Liver (tissue), 9 donors: ENCODE measurements around the gene EBF3. TPM values are rescaled to one million over a fixed set of nuclear protein-coding genes. Genes with fewer than 3 reads are reported as not detected.

ENCODE experiments used
- DNase-seq: peaks from one replicate; pipeline ENCODE4 v3.0.0-alpha.2; 2017; ENCODE audit warnings: low spot score
- H3K27ac ChIP-seq, 2 donors: one replicate each; pipeline ENCODE4 v1.7.0; 2013; ENCODE audit warnings: inconsistent platforms in 2 of 2, low read length in 2 of 2, control low read depth in 1 of 2, low read depth in 1 of 2, mild to moderate bottlenecking in 1 of 2
- H3K27me3 ChIP-seq, 4 donors: one replicate each; pipeline versions ENCODE4 v1.6.1 to v1.7.0; 2013; ENCODE audit warnings: low read length in 3 of 4, inconsistent platforms in 1 of 4, mild to moderate bottlenecking in 1 of 4, moderate library complexity in 1 of 4; ENCODE audit not compliant: control insufficient read depth in 4 of 4, insufficient read depth in 4 of 4
- H3K36me3 ChIP-seq, 4 donors: one replicate each; pipeline versions ENCODE4 v1.6.1 to v1.7.0; 2013; ENCODE audit warnings: low read length in 3 of 4, mild to moderate bottlenecking in 3 of 4, low read depth in 1 of 4, moderate library complexity in 1 of 4; ENCODE audit not compliant: control insufficient read depth in 4 of 4, insufficient read depth in 3 of 4
- H3K4me1 ChIP-seq, 4 donors: one replicate each; pipeline versions ENCODE4 v1.6.1 to v1.7.0; 2013; ENCODE audit warnings: low read length in 3 of 4, mild to moderate bottlenecking in 3 of 4, moderate library complexity in 1 of 4; ENCODE audit not compliant: control insufficient read depth in 4 of 4, insufficient read depth in 4 of 4
- H3K4me3 ChIP-seq, 3 donors: one replicate each; pipeline versions ENCODE4 v1.6.1 to v1.7.0; 2013; ENCODE audit warnings: low read length in 3 of 3, control low read depth in 1 of 3, low read depth in 1 of 3, mild to moderate bottlenecking in 1 of 3
- H3K9ac ChIP-seq, 2 donors: one replicate each; pipeline ENCODE4 v1.7.0; 2013; ENCODE audit warnings: low read length in 2 of 2, mild to moderate bottlenecking in 2 of 2, moderate library complexity in 2 of 2, control low read depth in 1 of 2, low read depth in 1 of 2
- H3K9me3 ChIP-seq, 4 donors: one replicate each; pipeline versions ENCODE4 v1.6.1 to v1.7.0; 2013; ENCODE audit warnings: low read length in 3 of 4; ENCODE audit not compliant: control insufficient read depth in 4 of 4
- EGR1 ChIP-seq, 2 donors: IDR thresholded peaks; 2 replicates each; pipeline ENCODE4 v1.6.1; 2016 to 2018; ENCODE audit warnings: antibody characterized with exemption in 2 of 2, low read depth in 2 of 2
- HNF4A ChIP-seq, 2 donors: conservative IDR thresholded peaks; 2 replicates each; pipeline ENCODE4 v1.6.1; 2016; ENCODE audit warnings: antibody characterized with exemption in 2 of 2, mild to moderate bottlenecking in 2 of 2
- HNF4G ChIP-seq: IDR thresholded peaks from 2 replicates; pipeline ENCODE4 v1.6.1; 2016; ENCODE audit warnings: antibody characterized with exemption
- RXRA ChIP-seq, 2 donors: IDR thresholded peaks; 2 replicates each; pipeline ENCODE4 v1.6.1; 2017 to 2018; ENCODE audit warnings: antibody characterized with exemption in 2 of 2, mild to moderate bottlenecking in 1 of 2
- SP1 ChIP-seq: IDR thresholded peaks from 2 replicates; pipeline ENCODE4 v1.6.1; 2018; ENCODE audit warnings: antibody characterized with exemption, mild to moderate bottlenecking
- TAF1 ChIP-seq: conservative IDR thresholded peaks from 2 replicates; pipeline ENCODE4 v1.6.1; 2016; ENCODE audit warnings: antibody characterized with exemption, mild to moderate bottlenecking
- YY1 ChIP-seq: IDR thresholded peaks from 2 replicates; pipeline ENCODE4 v1.6.1; 2016; ENCODE audit warnings: antibody characterized with exemption, mild to moderate bottlenecking
- WGBS: extraction: QIAGEN DNeasy Blood & Tissue Kit; methylation state at CpG from one replicate; pipeline ENCODE4 v1.1.7; 2013; 5-methylcytosine and 5-hydroxymethylcytosine counted together
- polyA plus RNA-seq, 2 donors: library from polyadenylated mRNA; stranded (reverse) in 1 of 2; unstranded in 1 of 2; fragments of 200-250 nt in 1 of 2; fragments of >200 nt in 1 of 2; fragmentation: Nextera tagmentation in 1 of 2; extraction: Ambion mirVana in 1 of 2; gene quantifications; one replicate each; pipeline versions ENCODE4 v1.2.1 to v1.2.3, GENCODE V29; 2013 to 2015
- total RNA-seq, 2 donors: library from RNA; depleted of rRNA; stranded (reverse); fragments of >200 nt; gene quantifications; one replicate each; pipeline ENCODE4 v1.2.3, GENCODE V29; 2014
- TF ChIP-seq, protein P1 (sequence below): IDR thresholded peaks from 2 replicates; pipeline ENCODE4 v1.6.1; 2016; ENCODE audit warnings: antibody characterized with exemption, mild to moderate bottlenecking
- TF ChIP-seq, protein P2 (sequence below): fragments of 150-350 bp; IDR thresholded peaks from 2 replicates; pipeline ENCODE4 v1.5.1; 2017; ENCODE audit warnings: improper control_type of control experiment, low read depth, low read length; ENCODE audit not compliant: missing input control
- TF ChIP-seq, protein P3 (sequence below): IDR thresholded peaks from 2 replicates; pipeline ENCODE4 v1.6.1; 2016; ENCODE audit warnings: antibody characterized with exemption
- TF ChIP-seq, protein P4 (sequence below): IDR thresholded peaks from 2 replicates; pipeline ENCODE4 v1.6.1; 2016; ENCODE audit warnings: antibody characterized with exemption
- donor health status: healthy.
- donor health status: healthy.
- donor health status: healthy.
- donor health status: healthy.
- donor health status: healthy.

The EBF3 gene
- total and polyA plus RNA-seq, 4 donors, result 0.02 to 0.08 TPM; not detected in 2

DNA sequence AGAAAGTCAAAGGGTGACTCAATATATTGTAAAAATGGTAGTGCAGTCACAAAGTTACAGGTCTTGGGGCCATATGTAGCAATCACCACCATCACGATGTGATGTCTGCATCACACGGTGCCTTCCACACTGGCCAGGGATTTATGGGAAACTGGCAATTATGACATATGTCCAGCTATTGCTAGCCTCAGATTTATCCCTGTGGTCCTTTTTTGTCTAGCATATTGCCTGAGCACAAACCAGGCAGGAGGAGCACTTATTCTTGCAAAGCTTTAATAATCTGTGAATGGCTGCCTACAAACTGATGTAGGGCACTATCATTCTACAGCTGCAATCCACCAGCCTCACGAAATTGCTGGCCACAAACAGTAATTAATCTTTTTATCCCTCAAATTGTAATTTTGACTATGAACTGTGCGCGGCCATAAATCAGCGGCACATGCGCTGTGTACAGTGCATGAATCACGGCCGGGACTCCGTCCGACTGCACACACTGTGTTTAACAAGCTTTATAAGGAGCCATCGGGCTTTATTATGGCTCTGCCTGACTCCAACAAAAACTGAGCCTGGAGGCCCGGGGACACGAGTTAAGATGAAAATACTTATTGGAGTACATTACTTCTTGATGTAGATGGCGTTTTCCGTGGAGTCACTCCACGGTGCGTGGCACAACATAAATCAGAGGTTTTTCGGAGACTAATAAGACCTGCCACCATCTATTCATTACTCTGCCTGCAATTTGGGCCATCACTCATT is 115.2 kb downstream of the EBF3 start:
- no peak overlapping the region for H3K4me3 ChIP-seq

More for the DNA sequence above, 115.2 kb downstream of the EBF3 start:
- Histone ChIP-seq H3K9ac (no peak overlapping the region), H3K27ac (no peak overlapping the region), H3K4me1 (peaks cover 0 to 8% (median 7%) of the 10 kb centered on the region in 4 donors), H3K36me3 (no peaks in the 10 kb centered on the region), H3K9me3 (no peaks in the 10 kb centered on the region), H3K27me3 (no peaks in the 10 kb centered on the region)
- no peak for DNase-seq
- 93% methylated on average over 19 of the region's 19 CpGs for WGBS
- TF ChIP-seq, protein P1, sequence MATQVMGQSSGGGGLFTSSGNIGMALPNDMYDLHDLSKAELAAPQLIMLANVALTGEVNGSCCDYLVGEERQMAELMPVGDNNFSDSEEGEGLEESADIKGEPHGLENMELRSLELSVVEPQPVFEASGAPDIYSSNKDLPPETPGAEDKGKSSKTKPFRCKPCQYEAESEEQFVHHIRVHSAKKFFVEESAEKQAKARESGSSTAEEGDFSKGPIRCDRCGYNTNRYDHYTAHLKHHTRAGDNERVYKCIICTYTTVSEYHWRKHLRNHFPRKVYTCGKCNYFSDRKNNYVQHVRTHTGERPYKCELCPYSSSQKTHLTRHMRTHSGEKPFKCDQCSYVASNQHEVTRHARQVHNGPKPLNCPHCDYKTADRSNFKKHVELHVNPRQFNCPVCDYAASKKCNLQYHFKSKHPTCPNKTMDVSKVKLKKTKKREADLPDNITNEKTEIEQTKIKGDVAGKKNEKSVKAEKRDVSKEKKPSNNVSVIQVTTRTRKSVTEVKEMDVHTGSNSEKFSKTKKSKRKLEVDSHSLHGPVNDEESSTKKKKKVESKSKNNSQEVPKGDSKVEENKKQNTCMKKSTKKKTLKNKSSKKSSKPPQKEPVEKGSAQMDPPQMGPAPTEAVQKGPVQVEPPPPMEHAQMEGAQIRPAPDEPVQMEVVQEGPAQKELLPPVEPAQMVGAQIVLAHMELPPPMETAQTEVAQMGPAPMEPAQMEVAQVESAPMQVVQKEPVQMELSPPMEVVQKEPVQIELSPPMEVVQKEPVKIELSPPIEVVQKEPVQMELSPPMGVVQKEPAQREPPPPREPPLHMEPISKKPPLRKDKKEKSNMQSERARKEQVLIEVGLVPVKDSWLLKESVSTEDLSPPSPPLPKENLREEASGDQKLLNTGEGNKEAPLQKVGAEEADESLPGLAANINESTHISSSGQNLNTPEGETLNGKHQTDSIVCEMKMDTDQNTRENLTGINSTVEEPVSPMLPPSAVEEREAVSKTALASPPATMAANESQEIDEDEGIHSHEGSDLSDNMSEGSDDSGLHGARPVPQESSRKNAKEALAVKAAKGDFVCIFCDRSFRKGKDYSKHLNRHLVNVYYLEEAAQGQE, result no peak
- TF ChIP-seq RXRA (IDR thresholded peaks at IDR 0.05) (no peak), EGR1 (IDR thresholded peaks at IDR 0.05; ENCODE audit: low read depth in 2 of 2) (no peak), TAF1 (no peak), HNF4A (conservative IDR thresholded peaks at IDR 0.05) (no peak), HNF4G (no peak), YY1 (no peak), SP1 (no peak)
- TF ChIP-seq, protein P2, sequence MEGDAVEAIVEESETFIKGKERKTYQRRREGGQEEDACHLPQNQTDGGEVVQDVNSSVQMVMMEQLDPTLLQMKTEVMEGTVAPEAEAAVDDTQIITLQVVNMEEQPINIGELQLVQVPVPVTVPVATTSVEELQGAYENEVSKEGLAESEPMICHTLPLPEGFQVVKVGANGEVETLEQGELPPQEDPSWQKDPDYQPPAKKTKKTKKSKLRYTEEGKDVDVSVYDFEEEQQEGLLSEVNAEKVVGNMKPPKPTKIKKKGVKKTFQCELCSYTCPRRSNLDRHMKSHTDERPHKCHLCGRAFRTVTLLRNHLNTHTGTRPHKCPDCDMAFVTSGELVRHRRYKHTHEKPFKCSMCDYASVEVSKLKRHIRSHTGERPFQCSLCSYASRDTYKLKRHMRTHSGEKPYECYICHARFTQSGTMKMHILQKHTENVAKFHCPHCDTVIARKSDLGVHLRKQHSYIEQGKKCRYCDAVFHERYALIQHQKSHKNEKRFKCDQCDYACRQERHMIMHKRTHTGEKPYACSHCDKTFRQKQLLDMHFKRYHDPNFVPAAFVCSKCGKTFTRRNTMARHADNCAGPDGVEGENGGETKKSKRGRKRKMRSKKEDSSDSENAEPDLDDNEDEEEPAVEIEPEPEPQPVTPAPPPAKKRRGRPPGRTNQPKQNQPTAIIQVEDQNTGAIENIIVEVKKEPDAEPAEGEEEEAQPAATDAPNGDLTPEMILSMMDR, result no peak
- TF ChIP-seq, protein P3, sequence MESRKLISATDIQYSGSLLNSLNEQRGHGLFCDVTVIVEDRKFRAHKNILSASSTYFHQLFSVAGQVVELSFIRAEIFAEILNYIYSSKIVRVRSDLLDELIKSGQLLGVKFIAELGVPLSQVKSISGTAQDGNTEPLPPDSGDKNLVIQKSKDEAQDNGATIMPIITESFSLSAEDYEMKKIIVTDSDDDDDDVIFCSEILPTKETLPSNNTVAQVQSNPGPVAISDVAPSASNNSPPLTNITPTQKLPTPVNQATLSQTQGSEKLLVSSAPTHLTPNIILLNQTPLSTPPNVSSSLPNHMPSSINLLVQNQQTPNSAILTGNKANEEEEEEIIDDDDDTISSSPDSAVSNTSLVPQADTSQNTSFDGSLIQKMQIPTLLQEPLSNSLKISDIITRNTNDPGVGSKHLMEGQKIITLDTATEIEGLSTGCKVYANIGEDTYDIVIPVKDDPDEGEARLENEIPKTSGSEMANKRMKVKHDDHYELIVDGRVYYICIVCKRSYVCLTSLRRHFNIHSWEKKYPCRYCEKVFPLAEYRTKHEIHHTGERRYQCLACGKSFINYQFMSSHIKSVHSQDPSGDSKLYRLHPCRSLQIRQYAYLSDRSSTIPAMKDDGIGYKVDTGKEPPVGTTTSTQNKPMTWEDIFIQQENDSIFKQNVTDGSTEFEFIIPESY, result no peak
- TF ChIP-seq, protein P4, sequence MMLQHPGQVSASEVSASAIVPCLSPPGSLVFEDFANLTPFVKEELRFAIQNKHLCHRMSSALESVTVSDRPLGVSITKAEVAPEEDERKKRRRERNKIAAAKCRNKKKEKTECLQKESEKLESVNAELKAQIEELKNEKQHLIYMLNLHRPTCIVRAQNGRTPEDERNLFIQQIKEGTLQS, result no peak
